Superior temporal gyrus (tissue), 1 donor: ENCODE results near the gene PTPN4.
"Not testable (repeated sequence)": the region's sequence is repeated elsewhere in the genome, so short reads cannot be mapped to it uniquely, and the experiment has no call there.

Experiments used
- DNase-seq: peaks from one replicate; pipeline ENCODE4 v3.0.0-alpha.2; 2016; ENCODE audit errors: extremely low spot score

PTPN4 gene

DNA sequence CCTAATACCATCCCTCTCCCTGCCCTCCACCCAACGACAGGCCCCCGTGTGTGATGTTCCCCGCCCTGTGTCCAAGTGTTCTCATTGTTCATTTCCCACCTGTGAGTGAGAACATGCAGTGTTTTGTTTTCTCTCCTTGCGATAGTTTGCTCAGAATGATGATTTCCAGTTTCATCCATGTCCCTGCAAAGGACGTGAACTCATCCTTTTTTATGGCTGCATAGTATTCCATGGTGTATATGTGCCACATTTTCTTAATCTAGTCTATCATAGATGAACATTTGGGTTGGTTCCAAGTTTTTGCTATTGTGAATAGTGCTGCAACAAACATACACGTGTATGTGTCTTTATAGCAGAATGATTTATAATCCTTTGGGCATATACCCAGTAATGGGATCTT lies 44.7 kb downstream of the PTPN4 start:
- DNase-seq: not testable (repeated sequence)

DNA sequence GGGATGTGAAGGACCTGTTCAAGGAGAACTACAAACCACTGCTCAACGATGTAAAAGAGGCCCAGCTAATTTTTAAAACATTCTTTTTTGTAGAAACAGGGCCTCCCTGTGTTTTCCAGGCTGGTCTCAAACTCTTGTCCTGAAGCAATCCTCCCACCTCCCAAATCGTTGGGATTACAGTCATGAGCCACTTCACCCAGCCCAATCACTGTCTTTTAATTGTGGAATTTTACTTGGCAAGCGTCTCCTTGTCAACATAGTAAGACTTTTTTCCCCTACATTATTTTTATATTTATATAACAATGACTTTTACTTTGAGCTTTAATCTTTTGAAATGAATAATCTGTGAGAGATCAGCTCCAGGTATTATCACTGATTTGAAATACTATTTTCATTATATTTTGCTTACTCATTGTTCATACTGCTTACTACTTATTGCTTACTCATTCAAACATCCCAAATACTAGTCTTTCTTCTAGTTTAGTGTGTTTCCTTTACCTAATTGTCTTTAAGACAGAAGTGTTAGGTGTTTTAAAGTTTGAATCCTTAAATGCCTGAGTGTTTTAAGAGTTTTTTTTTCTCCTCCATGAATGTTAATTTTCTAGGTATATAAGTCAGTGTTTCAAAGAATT lies 48.9 kb downstream of the PTPN4 start:
- DNase-seq: no peak

DNA sequence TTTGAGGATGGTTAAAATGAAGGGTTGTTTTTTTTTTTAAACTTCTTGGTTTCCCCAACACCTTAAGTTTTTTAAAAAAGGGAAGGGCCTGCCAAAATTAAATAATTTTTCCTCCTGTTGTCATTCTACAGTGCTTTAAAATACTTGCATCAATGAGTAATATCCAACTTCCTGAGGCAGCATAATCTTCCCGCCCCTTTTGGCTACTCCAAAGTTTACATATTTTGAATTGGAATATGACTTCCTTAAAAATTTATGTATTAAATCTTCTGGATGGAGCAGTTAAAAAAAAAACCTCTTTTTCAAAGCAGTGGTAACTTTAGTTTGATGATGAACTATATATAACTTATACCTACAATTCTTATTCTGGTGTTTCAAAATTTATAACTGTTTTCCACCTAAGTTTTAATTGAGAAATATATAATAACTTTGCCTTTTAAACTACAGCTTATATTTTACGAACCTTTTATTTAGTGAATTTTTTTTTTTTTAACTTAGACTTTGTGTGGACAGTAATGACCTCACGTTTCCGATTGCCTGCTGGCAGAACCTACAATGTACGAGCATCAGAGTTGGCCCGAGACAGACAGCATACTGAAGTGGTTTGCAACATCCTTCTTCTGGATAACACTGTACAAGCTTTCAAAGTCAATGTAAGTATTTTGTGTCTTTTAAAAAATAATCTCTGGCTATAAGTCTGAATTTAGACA lies 49.8 kb downstream of the PTPN4 start:
- DNase-seq: no peak

DNA sequence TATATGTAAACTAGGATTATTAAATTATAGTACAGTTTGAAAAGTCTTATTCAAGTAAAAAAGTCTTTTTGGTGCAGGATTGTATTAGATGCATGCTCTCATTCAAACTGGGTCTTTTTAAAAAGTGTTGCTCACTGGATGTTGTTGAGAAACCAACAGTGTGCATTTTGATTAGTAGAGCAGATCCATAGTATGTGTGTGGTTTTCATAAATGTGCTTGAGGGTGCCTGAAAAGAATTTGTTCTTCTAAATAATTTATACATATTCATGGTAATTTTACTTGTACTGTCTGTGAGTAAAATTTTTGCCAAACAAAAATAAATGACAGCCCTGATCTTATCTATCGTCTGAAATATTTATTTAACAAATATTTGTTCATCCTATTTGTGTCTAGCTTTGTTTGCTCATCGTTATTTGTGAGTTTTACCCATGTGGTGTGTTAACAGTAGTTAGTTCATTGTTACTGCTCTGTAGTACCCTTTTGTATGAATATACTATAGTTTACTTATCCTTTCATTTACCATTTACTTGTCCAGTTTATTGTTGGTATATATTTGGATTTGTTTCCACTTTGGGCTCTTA lies 50.4 kb downstream of the PTPN4 start:
- DNase-seq: no peak

DNA sequence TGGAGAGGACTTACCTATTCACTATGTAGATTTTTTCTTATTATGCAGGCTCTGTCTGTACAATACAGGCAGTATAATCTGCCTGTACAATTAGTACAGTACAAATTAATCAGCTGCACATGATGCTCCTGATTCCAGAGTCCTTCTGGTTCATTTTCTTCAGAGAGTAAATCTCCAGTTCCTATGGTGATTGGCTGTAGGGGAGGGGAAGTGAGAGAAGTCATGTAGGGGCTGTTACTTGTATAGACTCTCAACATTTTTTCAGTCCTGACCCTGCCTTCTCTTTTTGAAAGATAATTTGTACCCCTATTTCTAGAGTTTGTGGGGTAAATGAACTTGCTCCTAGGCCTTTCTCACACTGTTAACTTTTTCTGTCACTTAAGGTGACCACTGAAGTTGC lies 54.5 kb downstream of the PTPN4 start:
- no peak for DNase-seq

DNA sequence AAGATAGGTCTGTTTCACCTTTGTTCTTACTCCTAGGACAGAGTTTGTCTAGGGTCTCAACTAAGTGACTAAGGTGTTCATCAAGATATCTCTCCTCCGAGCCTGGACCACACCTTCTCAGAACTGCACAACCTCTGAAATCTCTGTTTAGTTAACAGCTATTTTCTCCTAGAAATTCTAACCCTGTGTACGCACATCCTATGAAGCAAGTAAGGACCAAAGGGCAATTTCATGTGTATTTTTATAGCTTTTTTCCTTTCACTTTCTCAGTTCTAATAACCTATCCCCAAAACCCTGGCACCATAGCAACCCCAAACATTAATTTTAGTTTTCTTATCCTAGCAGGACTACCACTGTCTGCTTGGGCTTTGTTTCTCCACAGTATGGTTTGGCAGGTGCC lies 59.1 kb downstream of the PTPN4 start:
- DNase-seq: no peak

DNA sequence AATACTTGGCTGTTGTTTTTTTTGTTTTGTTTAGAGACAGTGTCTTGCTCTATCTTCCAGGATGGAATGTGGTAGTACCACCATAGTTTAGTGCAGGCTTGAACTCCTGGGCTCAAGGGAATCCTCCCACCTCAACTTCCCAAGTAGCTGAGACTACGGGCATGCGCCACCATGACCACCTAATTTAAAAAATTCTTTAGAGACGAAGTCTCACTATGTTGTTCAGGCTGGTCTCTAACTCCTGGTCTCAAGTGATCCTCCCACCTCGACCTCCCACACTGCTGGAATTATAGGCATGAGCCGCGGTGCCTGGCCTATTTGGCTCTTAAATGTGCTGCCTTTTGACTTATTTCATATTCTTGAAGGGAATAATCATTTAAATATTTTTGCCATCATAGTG lies 60.1 kb downstream of the PTPN4 start:
- DNase-seq: no peak

DNA sequence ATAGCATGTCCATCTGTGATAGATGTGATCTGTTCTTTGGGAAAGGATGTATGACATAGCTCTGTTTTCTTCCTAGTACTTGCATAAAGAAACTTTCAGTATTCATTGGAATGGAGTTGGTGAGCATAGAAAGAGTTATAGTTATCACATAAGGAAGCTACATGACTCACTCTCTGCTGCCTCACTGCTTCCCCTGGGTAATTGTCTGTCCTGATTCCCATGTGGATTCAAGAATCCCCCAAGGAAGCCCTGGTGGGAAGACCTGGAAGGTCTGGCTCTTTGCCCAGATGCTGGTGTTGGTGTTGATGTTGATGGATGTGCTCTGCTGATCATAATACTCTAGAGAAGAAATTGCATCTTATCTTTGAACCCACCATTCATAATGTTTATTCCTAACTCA lies 60.6 kb downstream of the PTPN4 start:
- DNase-seq: no peak

DNA sequence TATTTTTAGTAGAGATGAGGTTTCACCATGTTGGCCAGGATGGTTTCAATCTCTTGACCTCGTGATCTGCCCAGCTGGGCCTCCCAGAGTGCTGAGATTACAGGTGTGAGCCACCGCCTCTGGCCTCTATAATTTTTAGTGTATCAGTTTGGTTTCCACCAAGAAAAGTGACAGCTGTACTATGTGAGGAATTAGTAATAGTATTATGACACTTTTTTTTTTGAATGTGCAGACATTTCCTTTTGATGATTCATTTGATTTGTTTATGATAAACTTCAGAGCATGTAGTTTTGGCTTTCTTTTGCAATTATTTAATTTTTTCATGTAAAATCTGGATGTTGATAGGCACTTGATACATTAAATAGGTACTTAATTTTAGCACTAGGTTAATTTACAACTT lies 61.5 kb downstream of the PTPN4 start:
- no peak for DNase-seq

DNA sequence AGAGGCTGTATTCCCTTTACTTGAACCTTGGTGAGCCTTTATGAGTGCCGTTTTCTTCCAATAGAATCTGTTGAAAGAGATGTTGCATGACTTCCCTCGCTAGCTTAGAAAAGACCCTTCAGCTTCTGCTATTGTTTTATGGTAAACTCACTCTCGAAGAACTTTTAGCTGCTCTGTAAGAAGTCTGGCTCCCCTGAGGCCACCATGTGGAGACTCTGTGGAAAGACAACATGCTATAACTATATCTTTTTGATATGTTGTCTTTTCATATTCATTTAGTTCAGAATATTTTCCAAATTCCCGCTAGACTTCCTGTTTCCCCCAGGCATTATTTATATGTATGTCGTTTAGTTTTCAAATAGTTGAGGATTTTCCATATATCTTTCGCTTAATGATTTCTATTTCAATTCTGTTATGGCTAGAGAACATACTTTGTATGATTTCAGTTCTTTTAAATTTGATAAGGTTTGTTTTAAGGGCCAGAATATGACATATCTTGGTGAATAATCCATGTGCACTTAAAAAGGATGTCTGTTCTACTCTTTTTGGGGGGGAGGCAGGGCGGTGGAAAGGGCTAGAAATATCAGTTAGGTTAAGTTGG lies 64.1 kb downstream of the PTPN4 start:
- DNase-seq: peak; percentile 72

DNA sequence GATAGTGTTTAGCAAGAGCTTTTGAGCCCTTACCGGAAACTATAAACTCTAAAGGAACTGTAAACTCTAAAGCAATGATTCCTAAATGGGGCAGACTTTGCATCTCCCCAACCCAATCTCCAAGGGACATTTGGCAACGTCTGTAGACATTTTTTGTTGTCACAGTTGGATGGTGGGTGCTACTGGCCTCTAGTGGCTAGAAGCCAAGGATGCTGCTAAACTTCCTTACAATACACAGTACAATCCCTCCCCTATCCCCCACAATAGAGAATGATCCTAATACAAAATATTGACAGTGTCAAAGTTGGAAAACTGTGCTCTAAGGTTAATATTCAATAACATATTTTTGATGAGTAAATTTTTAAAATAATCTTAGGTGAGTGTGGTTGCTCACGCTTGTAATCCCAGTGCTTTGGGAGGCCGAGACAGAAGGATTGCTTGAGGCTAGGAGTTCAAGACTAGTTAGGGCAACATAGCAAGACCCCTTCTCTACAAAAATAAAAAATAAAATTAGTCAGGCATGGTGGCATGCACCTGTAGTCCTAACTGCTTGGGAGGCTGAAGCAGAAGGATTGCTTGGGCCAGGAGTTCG lies 66.7 kb downstream of the PTPN4 start:
- peak; percentile 73 for DNase-seq

DNA sequence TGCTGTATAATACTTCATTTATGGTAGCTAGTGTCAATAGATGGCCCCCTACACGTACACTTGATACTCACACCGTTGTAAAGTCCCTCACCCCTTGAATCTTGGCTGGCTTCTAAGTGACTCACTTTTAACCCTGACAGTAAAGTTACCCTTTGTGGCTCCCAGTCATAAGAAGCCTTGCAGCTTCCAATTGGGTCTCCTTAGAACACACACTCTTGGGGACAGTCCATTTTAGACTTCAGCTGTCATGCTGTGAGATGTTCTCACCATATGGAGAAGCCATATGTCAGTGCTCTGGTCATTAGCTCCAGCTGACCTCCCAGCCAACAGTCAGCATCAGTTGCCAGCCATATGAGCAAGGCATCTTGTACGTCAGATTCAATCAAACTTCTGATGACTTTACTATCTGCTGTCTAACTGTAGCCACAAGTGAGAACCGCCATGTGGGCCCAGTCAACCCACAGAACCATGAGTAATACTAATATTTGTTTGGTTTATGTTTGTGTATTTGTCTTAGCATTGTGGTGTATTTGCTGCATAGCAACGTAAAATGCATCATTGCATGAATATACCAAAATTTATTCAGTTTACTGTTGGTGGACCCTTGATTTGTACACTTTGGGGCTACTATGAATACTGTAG lies 68.3 kb downstream of the PTPN4 start:
- DNase-seq: no peak

DNA sequence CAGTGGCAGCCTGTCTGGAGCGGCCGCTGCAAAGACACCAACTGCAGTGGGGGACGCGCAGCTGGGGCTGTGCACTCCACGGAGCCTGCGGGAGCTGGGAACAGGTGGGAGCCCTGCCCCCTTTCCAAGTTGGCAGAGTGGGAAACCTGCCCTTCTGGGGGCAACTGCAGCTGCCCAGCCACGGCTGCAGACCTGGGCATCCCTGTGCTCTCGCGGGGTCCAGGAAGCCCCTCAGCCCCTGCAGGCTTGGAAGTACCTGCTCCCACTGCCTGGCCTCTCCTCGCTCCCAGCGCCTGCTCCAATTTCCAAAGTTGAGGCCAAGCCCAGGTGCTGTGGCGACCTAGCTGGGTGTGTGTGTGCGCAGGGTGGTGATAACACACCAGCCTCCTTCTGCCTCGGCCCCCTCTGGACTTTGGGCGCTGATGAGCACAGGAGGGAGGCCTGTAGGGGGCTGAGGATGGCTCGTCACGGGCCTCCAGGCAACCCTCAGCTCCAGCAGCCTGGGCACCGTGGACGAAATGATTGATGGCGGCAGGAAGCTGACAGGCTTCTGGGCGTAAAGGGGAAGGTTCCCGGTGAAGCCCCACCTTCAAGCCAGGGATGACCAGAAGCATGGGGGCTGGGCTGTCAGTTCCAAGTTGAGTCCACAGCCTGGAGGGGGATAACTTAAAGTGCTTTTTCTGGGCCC lies 76.9 kb downstream of the PTPN4 start:
- no peak for DNase-seq

DNA sequence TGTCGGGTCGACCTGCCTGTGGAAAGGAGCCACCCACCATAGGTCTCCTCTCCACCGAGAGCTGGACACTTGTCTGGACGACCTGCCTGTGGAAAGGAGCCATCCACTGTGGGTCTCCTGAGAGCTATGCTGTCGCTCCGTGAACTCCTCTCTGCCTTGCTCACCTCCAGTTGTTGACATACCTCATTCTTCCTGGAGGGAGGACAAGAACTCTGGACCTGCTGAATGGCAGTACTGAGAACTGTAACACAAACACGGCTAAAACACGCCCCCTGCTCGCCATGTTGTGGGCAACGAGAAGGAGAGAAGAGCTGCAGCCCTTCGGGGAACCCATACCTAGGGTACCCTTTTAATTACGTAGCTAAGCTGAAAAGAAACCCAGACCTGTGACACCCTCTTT lies 77.6 kb downstream of the PTPN4 start:
- DNase-seq: no peak

DNA sequence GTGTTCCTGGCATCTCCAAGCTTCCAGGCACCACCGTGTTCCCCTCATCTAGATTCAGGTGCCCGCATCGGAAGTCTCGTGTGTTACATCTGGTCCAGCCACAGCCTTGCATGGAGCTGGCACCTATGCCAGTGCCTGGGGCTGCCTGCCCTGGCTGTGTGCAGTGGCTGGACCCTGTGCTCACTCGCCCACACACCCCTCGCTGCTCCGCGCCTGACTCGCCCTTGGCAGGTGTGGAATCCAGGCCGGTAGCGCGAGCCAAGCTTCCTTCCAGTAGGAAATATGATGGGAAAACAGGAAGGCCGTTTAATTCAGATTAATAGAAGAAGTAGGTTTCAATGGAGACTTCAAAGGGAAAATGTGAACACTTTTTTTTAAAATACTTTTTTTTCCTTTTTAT lies 78.0 kb downstream of the PTPN4 start:
- no peak for DNase-seq

DNA sequence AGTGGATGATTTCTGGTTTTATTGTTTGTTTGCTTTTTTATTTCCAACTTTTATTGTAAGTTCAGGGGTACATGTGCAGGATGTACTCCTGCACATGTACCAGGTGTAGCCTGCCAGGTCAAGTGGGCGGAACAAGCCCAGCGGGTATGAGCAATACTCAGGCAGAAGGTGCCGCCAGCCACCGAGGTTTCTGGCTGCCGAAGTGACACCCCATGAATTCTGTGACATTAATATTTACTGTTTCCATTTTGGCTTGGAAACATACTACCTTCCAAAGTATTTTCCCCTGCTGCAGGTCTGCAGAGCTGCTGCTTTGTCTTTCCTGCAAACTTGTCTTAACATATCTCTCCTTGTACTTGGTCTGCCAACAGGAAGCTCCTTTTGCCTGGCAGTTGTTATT lies 78.5 kb downstream of the PTPN4 start:
- no peak for DNase-seq

DNA sequence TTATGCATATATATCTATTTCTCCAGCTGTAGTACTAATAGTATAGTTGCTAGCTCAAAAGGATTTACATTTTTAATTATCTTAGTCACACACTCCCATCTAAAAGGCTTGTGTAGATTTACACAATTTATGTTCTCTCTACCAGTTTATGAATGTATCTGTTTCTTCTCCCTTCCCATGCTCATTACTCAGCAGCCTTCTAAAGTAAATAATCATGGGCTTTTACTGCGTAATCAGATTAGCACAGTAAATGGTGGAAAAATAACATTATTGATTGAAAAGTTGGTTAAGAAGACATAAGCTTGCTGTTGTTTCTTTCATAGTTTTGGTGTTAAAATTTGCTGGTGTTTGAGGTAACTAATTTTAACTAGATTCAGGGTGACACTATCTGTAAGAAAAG lies 81.8 kb downstream of the PTPN4 start:
- no peak for DNase-seq

DNA sequence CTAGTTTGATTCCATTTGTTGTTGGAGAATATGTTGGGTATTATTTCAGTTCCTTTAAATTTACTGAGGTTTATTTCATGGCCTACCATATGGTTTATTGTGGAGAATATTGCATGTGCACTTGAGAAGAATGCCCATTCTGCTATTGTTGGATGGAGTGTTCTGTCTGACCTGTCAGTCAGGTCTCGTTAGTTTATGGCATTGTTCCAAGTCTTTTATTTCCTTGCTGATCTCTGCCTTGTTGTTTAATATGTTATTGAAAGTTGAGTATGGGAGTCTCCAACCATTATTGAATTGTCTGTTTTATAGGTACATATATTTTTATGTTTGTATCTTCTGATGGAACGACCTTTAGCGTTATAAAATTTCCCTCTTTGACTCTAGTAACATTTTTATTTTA lies 86.3 kb downstream of the PTPN4 start:
- DNase-seq: no peak

DNA sequence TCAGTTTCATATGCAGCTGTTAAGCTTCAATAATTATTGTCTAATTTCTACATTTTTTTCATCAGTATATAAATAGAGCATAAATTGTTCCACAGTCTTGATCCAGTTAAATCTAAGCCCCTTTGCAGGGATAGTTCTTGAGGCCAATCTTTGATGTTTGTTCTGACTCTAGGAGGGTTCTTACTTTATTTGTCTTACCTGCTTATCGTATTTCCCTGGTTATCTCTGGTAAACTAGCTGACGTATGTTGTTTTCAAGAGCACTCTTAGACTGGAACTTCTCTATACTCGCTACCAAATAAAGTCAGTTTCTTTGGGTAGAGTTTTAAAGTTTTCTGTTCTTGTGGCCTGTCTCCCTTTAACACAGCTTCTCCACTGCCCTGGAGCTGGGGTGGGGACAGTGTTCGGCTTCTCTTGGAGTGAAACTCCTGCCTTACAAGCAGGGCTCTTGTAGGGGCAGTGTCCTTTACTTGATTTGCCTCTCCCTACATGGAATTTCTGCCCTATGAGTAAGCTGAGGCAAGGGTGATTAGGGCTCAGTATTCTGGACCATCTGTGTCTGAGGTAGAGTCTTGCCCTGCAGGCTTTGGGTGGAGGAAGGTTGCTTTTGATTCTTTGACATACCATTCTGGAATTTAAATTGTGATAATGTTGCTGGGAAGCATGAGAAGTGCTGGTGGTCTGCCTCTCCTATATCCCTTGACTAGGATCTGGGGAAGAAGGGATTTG lies 90.3 kb downstream of the PTPN4 start:
- no peak for DNase-seq

DNA sequence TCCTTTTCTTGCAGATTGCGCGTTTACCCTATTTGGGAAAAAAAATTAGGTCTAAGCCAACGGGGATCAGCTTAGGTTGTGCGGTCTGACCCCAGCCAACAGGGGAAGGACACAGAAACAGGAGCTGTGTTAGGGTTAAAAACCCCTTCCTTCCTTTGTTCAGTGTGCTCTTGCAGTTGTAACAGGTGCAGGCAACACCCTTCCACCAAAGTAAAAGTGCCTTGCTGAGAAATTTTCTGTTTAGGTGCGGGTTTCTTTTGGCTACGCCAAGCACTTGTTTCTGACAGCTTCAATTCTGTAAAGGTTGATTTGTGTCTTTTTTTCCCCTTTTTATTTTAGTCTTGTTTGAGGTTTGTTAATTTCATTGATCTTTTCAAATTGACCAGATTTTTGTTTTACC lies 92.5 kb downstream of the PTPN4 start:
- no peak for DNase-seq
